Caco-2 (cell line): ENCODE data around the gene LUC7L. TPM values are rescaled to one million over a fixed set of nuclear protein-coding genes. Genes with fewer than 3 reads are reported as not detected.

Experiments
- BruUV-seq: library from RNA; stranded (reverse); fragments of 400-500 nt; replicated peaks from 2 replicates; lab custom pipeline; 2021; lab: Mats Ljungman, UMichigan
- CTCF ChIA-PET: fragments of 300-600 bp; sonication (Branson Sonifier 250); formaldehyde crosslinking; loops from one replicate; lab custom pipeline; 2022; ENCODE audit warnings: antibody characterized with exemption; lab: Charles Lee
- POLR2A ChIA-PET: fragments of 300-600 bp; sonication (Branson Sonifier 250); formaldehyde crosslinking; loops from one replicate; lab custom pipeline; 2022; ENCODE audit warnings: antibody characterized with exemption; lab: Charles Lee
- DNase-seq, 2 experiments: peaks; one replicate each; pipeline versions ENCODE4 v3.0.0 to v3.0.0-alpha.2; 2020 to 2022
- H3K27me3 ChIP-seq: replicated peaks from 2 replicates; pipeline ENCODE4 v1.6.0; 2011; ENCODE audit warnings: low read length; ENCODE audit not compliant: control insufficient read depth, insufficient read depth
- H3K36me3 ChIP-seq: 2 replicates; pipeline ENCODE4 v1.5.1; 2011; ENCODE audit warnings: low read length; ENCODE audit not compliant: control insufficient read depth, insufficient read depth
- H3K4me1 ChIP-seq: fragments of 250-450 bp; sonication (Bioruptor Pico); 2 replicates; pipeline ENCODE4 v1.5.1; 2020; ENCODE audit warnings: mild to moderate bottlenecking
- H3K4me3 ChIP-seq: 2 replicates; pipeline ENCODE4 v1.5.1; 2011; ENCODE audit warnings: low read depth, mild to moderate bottlenecking, control low read depth, low read length
- H3K9me3 ChIP-seq: fragments of 250-450 bp; sonication (Bioruptor Pico); 2 replicates; pipeline ENCODE4 v1.5.1; 2020; ENCODE audit warnings: mild to moderate bottlenecking, moderate library complexity
- H3K27ac Mint-ChIP-seq: one replicate; pipeline ENCODE4 v1.8.0; 2022; ENCODE audit warnings: mixed read lengths; ENCODE audit not compliant: unreplicated experiment
- H3K27me3 Mint-ChIP-seq: one replicate; pipeline ENCODE4 v1.8.0; 2022; ENCODE audit warnings: mixed read lengths; ENCODE audit not compliant: insufficient read depth, unreplicated experiment
- H3K36me3 Mint-ChIP-seq: one replicate; pipeline ENCODE4 v1.8.0; 2022; ENCODE audit warnings: mild to moderate bottlenecking, mixed read lengths; ENCODE audit not compliant: insufficient read depth, unreplicated experiment
- H3K4me1 Mint-ChIP-seq: one replicate; pipeline ENCODE4 v1.8.0; 2022; ENCODE audit warnings: low read depth, mixed read lengths; ENCODE audit not compliant: unreplicated experiment
- H3K4me3 Mint-ChIP-seq: one replicate; pipeline ENCODE4 v1.8.0; 2022; ENCODE audit warnings: mild to moderate bottlenecking, moderate library complexity, mixed read lengths; ENCODE audit not compliant: unreplicated experiment
- H3K9me3 Mint-ChIP-seq: one replicate; pipeline ENCODE4 v1.8.0; 2022; ENCODE audit warnings: mixed read lengths; ENCODE audit not compliant: unreplicated experiment
- intact Hi-C: fragments of 100-400 bp; cut with micrococcal nuclease; formaldehyde crosslinking; loops from one replicate; pipeline ENCODE4 v1.10.0; 2022; ENCODE audit not compliant: unreplicated experiment
- total RNA-seq: library from RNA; stranded (reverse); gene quantifications from 2 replicates; pipeline ENCODE4 v1.2.3, GENCODE V29; 2022
- TF ChIP-seq, protein P1 (sequence below), 2 experiments: fragments of 200-600 bp in 1 of 2; IDR thresholded peaks; 1 replicate in 1 of 2; 2 replicates in 1 of 2; pipeline versions ENCODE4 v1.5.1 to v1.8.0; 2011 to 2022; ENCODE audit warnings: antibody characterized with exemption in 1 of 2, control low read depth in 1 of 2, inconsistent platforms in 1 of 2, low read depth in 1 of 2, low read length in 1 of 2, mild to moderate bottlenecking in 1 of 2, moderate library complexity in 1 of 2; ENCODE audit not compliant: insufficient read depth in 1 of 2, severe bottlenecking in 1 of 2, unreplicated experiment in 1 of 2

Gene LUC7L
- total RNA-seq, 1 experiment from 2014 or later: 80.7 TPM

DNA sequence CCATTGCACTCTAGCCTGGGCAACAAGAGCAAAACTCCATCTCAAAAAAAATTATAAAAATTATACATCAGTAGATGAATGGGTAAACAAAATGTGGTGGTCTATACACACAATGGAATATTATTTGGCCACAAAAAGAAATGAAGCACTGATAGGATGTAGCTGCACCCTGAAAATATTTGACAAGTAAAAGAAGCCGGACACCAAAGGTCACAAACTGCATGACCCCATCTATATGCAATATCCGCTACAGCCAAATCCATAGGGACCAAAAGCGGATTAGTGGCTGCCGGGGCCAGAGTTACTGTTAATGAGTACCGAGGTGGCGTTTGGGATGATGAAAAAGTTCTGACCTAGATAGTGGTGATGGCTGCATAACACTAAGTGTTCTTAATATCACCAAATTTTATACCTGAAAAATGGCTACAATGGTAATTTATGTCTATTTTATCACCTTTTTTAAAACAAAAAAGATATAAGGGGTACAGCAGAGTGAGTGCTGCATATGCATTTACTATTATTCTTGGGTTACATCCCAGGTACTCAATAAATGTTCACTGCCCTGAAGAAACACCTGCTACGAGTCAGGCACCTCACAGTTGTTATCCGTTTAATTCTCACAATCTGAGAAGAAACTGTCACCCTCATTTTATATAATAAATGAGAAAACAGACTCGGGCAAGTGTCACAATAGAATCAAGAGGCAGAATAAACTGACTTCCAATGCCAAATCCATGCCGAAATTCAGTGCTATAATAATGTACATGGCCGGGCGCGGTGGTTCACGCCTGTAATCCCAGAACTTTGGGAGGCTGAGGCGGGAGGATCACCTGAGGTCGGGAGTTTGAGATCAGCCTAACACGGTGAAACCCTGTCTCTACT lies 49.8 kb downstream of the LUC7L start:
- TF ChIP-seq, protein P1, sequence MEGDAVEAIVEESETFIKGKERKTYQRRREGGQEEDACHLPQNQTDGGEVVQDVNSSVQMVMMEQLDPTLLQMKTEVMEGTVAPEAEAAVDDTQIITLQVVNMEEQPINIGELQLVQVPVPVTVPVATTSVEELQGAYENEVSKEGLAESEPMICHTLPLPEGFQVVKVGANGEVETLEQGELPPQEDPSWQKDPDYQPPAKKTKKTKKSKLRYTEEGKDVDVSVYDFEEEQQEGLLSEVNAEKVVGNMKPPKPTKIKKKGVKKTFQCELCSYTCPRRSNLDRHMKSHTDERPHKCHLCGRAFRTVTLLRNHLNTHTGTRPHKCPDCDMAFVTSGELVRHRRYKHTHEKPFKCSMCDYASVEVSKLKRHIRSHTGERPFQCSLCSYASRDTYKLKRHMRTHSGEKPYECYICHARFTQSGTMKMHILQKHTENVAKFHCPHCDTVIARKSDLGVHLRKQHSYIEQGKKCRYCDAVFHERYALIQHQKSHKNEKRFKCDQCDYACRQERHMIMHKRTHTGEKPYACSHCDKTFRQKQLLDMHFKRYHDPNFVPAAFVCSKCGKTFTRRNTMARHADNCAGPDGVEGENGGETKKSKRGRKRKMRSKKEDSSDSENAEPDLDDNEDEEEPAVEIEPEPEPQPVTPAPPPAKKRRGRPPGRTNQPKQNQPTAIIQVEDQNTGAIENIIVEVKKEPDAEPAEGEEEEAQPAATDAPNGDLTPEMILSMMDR (IDR thresholded peaks at IDR 0.05; ENCODE audit: insufficient read depth in 1 of 2, low read depth in 1 of 2, low read length in 1 of 2, severe bottlenecking in 1 of 2, unreplicated experiment in 1 of 2): no peak
- Histone ChIP-seq H3K4me1 (peaks cover 5% of the 10 kb centered on the region), H3K4me3 (peak overlapping the region; percentile 83), H3K27me3 (no peaks in the 10 kb centered on the region), H3K36me3 (no peaks in the 10 kb centered on the region), H3K9me3 (no peaks in the 10 kb centered on the region)
- peaks cover 25% of the 10 kb centered on the region for H3K36me3 Mint-ChIP-seq
- intact Hi-C loops: loop anchor here (2.0 kb wide), 2 partner anchors 63 to 73 kb away; no protein-coding TSS in a partner anchor
- BruUV-seq: TSS peak; percentile 42
- POLR2A ChIA-PET: no interaction called here
- H3K4me1 Mint-ChIP-seq: no peaks in the 10 kb centered on the region
- CTCF ChIA-PET: interaction anchor here (1.4 kb wide), 1 partner anchor 72 kb away, joined by 7 read pairs; no protein-coding TSS in a partner anchor
- DNase-seq: no peak
- H3K4me3 Mint-ChIP-seq: peak overlapping the region; percentile 64
- no peak overlapping the region for H3K27ac Mint-ChIP-seq
- H3K27me3 Mint-ChIP-seq: peaks cover 10% of the 10 kb centered on the region
- H3K9me3 Mint-ChIP-seq: no peaks in the 10 kb centered on the region

DNA sequence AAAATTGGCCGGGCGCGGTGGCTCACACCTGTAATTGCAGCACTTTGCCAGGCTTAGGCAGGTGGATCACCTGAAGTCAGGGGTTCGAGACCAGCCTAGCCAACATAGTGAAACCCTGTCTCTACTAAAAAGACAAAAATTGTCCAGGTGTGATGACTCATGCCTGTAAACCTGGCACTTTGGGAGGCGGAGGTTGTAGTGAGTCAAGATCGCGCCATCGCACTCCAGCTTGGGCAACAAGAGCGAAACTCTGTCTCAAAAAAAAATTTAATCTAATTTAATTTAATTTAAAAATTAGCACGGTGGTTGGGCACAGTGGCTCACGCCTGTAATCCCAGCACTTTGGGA lies 50.6 kb downstream of the LUC7L start:
- ChIA-PET POLR2A (no interaction called here), CTCF (no interaction called here)
- Mint-ChIP-seq H3K36me3 (peaks cover 17% of the 10 kb centered on the region), H3K27me3 (peaks cover 11% of the 10 kb centered on the region), H3K27ac (no peak overlapping the region), H3K4me3 (no peak overlapping the region), H3K4me1 (no peaks in the 10 kb centered on the region), H3K9me3 (no peaks in the 10 kb centered on the region)
- no peaks in the 10 kb centered on the region for H3K36me3 ChIP-seq
- no peaks in the 10 kb centered on the region for H3K27me3 ChIP-seq
- H3K4me3 ChIP-seq: no peak overlapping the region
- H3K9me3 ChIP-seq: no peaks in the 10 kb centered on the region
- intact Hi-C loops: no loop called here
- TF ChIP-seq, protein P1 (IDR thresholded peaks at IDR 0.05; ENCODE audit: insufficient read depth in 1 of 2, low read depth in 1 of 2, low read length in 1 of 2, severe bottlenecking in 1 of 2, unreplicated experiment in 1 of 2): no peak
- peaks cover 5% of the 10 kb centered on the region for H3K4me1 ChIP-seq
- no TSS peak for BruUV-seq
- DNase-seq: no peak

DNA sequence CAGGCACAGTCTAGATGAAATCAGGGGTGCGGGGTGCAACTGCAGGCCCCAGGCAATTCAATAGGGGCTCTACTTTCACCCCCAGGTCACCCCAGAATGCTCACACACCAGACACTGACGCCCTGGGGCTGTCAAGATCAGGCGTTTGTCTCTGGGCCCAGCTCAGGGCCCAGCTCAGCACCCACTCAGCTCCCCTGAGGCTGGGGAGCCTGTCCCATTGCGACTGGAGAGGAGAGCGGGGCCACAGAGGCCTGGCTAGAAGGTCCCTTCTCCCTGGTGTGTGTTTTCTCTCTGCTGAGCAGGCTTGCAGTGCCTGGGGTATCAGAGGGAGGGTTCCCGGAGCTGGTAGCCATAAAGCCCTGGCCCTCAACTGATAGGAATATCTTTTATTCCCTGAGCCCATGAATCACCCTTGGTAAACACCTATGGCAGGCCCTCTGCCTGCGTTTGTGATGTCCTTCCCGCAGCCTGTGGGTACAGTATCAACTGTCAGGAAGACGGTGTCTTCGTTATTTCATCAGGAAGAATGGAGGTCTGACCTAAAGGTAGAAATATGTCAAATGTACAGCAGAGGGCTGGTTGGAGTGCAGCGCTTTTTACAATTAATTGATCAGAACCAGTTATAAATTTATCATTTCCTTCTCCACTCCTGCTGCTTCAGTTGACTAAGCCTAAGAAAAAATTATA lies 51.1 kb downstream of the LUC7L start:
- no peak overlapping the region for H3K27ac Mint-ChIP-seq
- no peaks in the 10 kb centered on the region for H3K36me3 ChIP-seq
- peaks cover 14% of the 10 kb centered on the region for H3K36me3 Mint-ChIP-seq
- H3K4me3 Mint-ChIP-seq: peak overlapping the region; percentile 53
- ChIA-PET POLR2A (no interaction called here), CTCF (no interaction called here)
- H3K4me1 Mint-ChIP-seq: no peaks in the 10 kb centered on the region
- no peaks in the 10 kb centered on the region for H3K9me3 ChIP-seq
- no peaks in the 10 kb centered on the region for H3K9me3 Mint-ChIP-seq
- no peaks in the 10 kb centered on the region for H3K27me3 ChIP-seq
- no TSS peak for BruUV-seq
- intact Hi-C loops: no loop called here
- peaks cover 5% of the 10 kb centered on the region for H3K4me1 ChIP-seq
- H3K27me3 Mint-ChIP-seq: peaks cover 11% of the 10 kb centered on the region
- no peak for DNase-seq
- H3K4me3 ChIP-seq: no peak overlapping the region
- TF ChIP-seq, protein P1 (IDR thresholded peaks at IDR 0.05; ENCODE audit: insufficient read depth in 1 of 2, low read depth in 1 of 2, low read length in 1 of 2, severe bottlenecking in 1 of 2, unreplicated experiment in 1 of 2): no peak
